ENCODE results near the gene LY6G6F. TPM values are rescaled to one million over a fixed set of nuclear protein-coding genes. Genes with fewer than 3 reads are reported as not detected.
A peak's percentile ranks its signal among the peaks of the same experiment; 100 is the strongest.

LY6G6F gene
- total and polyA plus RNA-seq, 2 of the 13 experiments (the other 11 are each of a cell fraction or from before 2014, with no cell fraction given) = not detected

DNA sequence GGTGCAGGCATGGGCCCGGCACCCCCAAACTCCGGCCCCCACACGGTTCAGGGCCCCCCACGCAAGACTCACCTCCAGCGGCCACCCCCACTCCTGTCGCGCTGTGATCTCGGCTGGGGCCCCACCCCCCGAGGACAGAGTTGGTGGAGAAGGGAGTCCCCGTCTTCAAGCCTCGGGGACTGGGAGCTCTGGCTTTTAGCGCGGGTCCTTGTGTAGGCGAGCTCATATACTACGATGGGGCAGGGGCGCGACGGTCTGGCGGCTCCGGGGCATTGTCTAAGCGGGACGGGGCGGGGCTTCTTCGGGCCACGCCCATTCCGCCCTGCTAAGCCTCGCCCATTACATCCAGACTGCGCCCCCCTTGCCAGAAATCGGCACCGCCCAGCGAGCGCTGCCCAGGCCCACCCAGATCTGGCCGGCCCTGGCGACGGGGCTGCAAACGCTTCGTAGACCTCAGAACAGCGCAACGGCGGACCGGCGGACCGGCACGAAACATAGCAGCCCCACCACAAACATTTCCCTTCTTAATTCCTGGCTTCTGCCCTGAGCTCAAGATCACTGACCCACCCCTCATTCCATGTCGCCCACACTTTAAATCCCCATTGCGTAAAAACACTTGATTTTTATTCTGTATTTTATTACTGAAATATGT, 23.4 kb downstream of the LY6G6F start (continued):
- TF ChIP-seq, protein P1, sequence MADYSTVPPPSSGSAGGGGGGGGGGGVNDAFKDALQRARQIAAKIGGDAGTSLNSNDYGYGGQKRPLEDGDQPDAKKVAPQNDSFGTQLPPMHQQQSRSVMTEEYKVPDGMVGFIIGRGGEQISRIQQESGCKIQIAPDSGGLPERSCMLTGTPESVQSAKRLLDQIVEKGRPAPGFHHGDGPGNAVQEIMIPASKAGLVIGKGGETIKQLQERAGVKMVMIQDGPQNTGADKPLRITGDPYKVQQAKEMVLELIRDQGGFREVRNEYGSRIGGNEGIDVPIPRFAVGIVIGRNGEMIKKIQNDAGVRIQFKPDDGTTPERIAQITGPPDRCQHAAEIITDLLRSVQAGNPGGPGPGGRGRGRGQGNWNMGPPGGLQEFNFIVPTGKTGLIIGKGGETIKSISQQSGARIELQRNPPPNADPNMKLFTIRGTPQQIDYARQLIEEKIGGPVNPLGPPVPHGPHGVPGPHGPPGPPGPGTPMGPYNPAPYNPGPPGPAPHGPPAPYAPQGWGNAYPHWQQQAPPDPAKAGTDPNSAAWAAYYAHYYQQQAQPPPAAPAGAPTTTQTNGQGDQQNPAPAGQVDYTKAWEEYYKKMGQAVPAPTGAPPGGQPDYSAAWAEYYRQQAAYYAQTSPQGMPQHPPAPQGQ (CRISPR knock-in tag; IDR thresholded peaks at IDR 0.05; ENCODE audit: borderline replicate concordance) = peak; percentile 74; the same call in 1 of the 2 replicates
- TF ChIP-seq, protein P2, sequence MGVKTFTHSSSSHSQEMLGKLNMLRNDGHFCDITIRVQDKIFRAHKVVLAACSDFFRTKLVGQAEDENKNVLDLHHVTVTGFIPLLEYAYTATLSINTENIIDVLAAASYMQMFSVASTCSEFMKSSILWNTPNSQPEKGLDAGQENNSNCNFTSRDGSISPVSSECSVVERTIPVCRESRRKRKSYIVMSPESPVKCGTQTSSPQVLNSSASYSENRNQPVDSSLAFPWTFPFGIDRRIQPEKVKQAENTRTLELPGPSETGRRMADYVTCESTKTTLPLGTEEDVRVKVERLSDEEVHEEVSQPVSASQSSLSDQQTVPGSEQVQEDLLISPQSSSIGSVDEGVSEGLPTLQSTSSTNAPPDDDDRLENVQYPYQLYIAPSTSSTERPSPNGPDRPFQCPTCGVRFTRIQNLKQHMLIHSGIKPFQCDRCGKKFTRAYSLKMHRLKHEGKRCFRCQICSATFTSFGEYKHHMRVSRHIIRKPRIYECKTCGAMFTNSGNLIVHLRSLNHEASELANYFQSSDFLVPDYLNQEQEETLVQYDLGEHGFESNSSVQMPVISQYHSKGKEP (CRISPR knock-in tag; IDR thresholded peaks at IDR 0.05) = no peak
- TF ChIP-seq ZEB1 (IDR thresholded peaks at IDR 0.05; ENCODE audit: insufficient replicate concordance, low read depth) (no peak), ZSCAN9 (CRISPR knock-in tag; IDR thresholded peaks at IDR 0.05; ENCODE audit: borderline replicate concordance) (0 out of 2 replicates have a peak, but pooled peaks have one; percentile 33), ONECUT2 (CRISPR knock-in tag; IDR thresholded peaks at IDR 0.05) (no peak), ZNF678 (CRISPR knock-in tag; IDR thresholded peaks at IDR 0.05) (no peak), ZFX (CRISPR knock-in tag; IDR thresholded peaks at IDR 0.05; ENCODE audit: low read depth) (peak; percentile 28), ZNF713 (CRISPR knock-in tag; IDR thresholded peaks at IDR 0.05) (no peak; the same call in 1 of the 2 replicates), ZNF33A (CRISPR knock-in tag; IDR thresholded peaks at IDR 0.05; ENCODE audit: borderline replicate concordance) (peak; percentile 98), RAD51 (IDR thresholded peaks at IDR 0.05; ENCODE audit: borderline replicate concordance) (no peak), PTBP1 (IDR thresholded peaks at IDR 0.05; ENCODE audit: low read depth, low read length, poor library complexity, severe bottlenecking) (peak; percentile 82), MEIS2 (CRISPR knock-in tag; IDR thresholded peaks at IDR 0.05) (0 out of 2 replicates have a peak, but pooled peaks have one; percentile 43), MED1 (CRISPR knock-in tag; IDR thresholded peaks at IDR 0.05) (peak; percentile 29)
- TF ChIP-seq, protein P3, sequence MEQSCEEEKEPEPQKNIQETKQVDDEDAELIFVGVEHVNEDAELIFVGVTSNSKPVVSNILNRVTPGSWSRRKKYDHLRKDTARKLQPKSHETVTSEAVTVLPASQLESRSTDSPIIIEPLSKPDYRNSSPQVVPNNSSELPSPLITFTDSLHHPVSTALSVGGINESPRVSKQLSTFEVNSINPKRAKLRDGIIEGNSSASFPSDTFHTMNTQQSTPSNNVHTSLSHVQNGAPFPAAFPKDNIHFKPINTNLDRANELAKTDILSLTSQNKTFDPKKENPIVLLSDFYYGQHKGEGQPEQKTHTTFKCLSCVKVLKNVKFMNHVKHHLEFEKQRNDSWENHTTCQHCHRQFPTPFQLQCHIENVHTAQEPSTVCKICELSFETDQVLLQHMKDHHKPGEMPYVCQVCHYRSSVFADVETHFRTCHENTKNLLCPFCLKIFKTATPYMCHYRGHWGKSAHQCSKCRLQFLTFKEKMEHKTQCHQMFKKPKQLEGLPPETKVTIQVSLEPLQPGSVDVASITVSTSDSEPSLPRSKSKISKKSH (CRISPR knock-in tag; IDR thresholded peaks at IDR 0.05; ENCODE audit: borderline replicate concordance) = peak; percentile 24; the same call in 1 of the 2 replicates
- TF ChIP-seq, protein P4, sequence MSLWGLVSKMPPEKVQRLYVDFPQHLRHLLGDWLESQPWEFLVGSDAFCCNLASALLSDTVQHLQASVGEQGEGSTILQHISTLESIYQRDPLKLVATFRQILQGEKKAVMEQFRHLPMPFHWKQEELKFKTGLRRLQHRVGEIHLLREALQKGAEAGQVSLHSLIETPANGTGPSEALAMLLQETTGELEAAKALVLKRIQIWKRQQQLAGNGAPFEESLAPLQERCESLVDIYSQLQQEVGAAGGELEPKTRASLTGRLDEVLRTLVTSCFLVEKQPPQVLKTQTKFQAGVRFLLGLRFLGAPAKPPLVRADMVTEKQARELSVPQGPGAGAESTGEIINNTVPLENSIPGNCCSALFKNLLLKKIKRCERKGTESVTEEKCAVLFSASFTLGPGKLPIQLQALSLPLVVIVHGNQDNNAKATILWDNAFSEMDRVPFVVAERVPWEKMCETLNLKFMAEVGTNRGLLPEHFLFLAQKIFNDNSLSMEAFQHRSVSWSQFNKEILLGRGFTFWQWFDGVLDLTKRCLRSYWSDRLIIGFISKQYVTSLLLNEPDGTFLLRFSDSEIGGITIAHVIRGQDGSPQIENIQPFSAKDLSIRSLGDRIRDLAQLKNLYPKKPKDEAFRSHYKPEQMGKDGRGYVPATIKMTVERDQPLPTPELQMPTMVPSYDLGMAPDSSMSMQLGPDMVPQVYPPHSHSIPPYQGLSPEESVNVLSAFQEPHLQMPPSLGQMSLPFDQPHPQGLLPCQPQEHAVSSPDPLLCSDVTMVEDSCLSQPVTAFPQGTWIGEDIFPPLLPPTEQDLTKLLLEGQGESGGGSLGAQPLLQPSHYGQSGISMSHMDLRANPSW (CRISPR knock-in tag; IDR thresholded peaks at IDR 0.05; ENCODE audit: borderline replicate concordance) = no peak; the same call in 1 of the 2 replicates
- TF ChIP-seq, protein P5, sequence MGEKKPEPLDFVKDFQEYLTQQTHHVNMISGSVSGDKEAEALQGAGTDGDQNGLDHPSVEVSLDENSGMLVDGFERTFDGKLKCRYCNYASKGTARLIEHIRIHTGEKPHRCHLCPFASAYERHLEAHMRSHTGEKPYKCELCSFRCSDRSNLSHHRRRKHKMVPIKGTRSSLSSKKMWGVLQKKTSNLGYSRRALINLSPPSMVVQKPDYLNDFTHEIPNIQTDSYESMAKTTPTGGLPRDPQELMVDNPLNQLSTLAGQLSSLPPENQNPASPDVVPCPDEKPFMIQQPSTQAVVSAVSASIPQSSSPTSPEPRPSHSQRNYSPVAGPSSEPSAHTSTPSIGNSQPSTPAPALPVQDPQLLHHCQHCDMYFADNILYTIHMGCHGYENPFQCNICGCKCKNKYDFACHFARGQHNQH (CRISPR knock-in tag; IDR thresholded peaks at IDR 0.05) = peak; percentile 10; the same call in 1 of the 2 replicates
- TF ChIP-seq, protein P6, sequence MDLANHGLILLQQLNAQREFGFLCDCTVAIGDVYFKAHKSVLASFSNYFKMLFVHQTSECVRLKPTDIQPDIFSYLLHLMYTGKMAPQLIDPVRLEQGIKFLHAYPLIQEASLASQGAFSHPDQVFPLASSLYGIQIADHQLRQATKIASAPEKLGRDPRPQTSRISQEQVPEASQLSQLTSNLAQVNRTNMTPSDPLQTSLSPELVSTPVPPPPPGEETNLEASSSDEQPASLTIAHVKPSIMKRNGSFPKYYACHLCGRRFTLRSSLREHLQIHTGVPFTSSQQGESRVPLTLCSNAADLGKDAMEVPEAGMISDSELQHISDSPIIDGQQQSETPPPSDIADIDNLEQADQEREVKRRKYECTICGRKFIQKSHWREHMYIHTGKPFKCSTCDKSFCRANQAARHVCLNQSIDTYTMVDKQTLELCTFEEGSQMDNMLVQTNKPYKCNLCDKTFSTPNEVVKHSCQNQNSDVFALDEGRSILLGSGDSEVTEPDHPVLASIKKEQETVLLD (CRISPR knock-in tag; IDR thresholded peaks at IDR 0.05; ENCODE audit: low read depth) = peak; percentile 1; the same call in 1 of the 2 replicates
